GM12878 (cell line): ENCODE results near the gene EMC6. TPM values are rescaled to one million over a fixed set of nuclear protein-coding genes. Genes with fewer than 3 reads are reported as not detected.

Experiments used
- ATAC-seq: fragments of 200-7000 bp; cut with Tn5 transposase; 3 replicates; pipeline ENCODE4 v1.9.1; 2020; ENCODE audit warnings: mild to moderate bottlenecking, moderate library complexity
- BruUV-seq: library from RNA; stranded (reverse); fragments of 400-500 nt; replicated peaks from 2 replicates; lab custom pipeline; 2021; lab: Mats Ljungman, UMichigan
- CTCF ChIA-PET: fragments of 300-600 bp; sonication (Branson Sonifier 250); formaldehyde crosslinking; extraction: SDS; loops from one replicate; lab custom pipeline; 2021; ENCODE audit warnings: inconsistent platforms; lab: Yijun Ruan, JAX
- POLR2A ChIA-PET: fragments of 350-600 bp; formaldehyde crosslinking; extraction: SDS; loops from one replicate; lab custom pipeline; 2021; ENCODE audit warnings: inconsistent platforms; lab: Charles Lee
- RAD21 ChIA-PET: fragments of 300-600 bp; sonication (Branson Sonifier 250); formaldehyde crosslinking; loops from one replicate; lab custom pipeline; 2023; ENCODE audit warnings: antibody characterized with exemption; ENCODE audit not compliant: unreplicated experiment; lab: Charles Lee
- SMC1A ChIA-PET: fragments of 300-600 bp; sonication (Branson Sonifier 250); formaldehyde crosslinking; loops from one replicate; lab custom pipeline; 2023; ENCODE audit not compliant: unreplicated experiment, uncharacterized antibody; lab: Charles Lee
- DNase-seq: peaks from one replicate; pipeline ENCODE4 v3.0.0-alpha.2; 2011; ENCODE audit warnings: low read depth, low spot score
- FAIRE-seq: peaks from 3 replicates; lab custom pipeline; 2011; peaks lifted over from hg19 to GRCh38; lab: Jason Lieb, UNC
- H2AFZ ChIP-seq: 2 replicates; pipeline ENCODE4 v1.6.0; 2011; ENCODE audit warnings: low read depth, low read length, control low read depth; ENCODE audit not compliant: control insufficient read depth
- H3K27ac ChIP-seq: 2 replicates; pipeline ENCODE4 v1.5.1; 2011; ENCODE audit warnings: control low read depth; ENCODE audit not compliant: control insufficient read depth, insufficient read depth
- H3K27me3 ChIP-seq, 2 experiments: replicated peaks in 1 of 2; 2 replicates each; pipeline versions ENCODE4 v1.6.0 to v1.6.1; 2011; ENCODE audit warnings: low read length in 1 of 2; ENCODE audit not compliant: control insufficient read depth in 2 of 2, insufficient read depth in 2 of 2
- H3K36me3 ChIP-seq, 2 experiments: 2 replicates each; pipeline ENCODE4 v1.5.1; 2011; ENCODE audit warnings: low read length in 1 of 2; ENCODE audit not compliant: control insufficient read depth in 2 of 2, insufficient read depth in 2 of 2
- H3K4me1 ChIP-seq: 2 replicates; pipeline ENCODE4 v1.6.1; 2011; ENCODE audit warnings: mild to moderate bottlenecking, low read length, moderate library complexity, mixed read lengths; ENCODE audit not compliant: control insufficient read depth, insufficient read depth
- H3K4me2 ChIP-seq: 2 replicates; pipeline ENCODE4 v1.6.0; 2011; ENCODE audit warnings: control low read depth; ENCODE audit not compliant: control insufficient read depth, insufficient read depth
- H3K4me3 ChIP-seq: fragments of 200-600 bp; sonication (generic); 2 replicates; pipeline ENCODE4 v1.5.1; 2016
- H3K79me2 ChIP-seq: 2 replicates; pipeline ENCODE4 v1.6.0; 2011; ENCODE audit warnings: low read length; ENCODE audit not compliant: control insufficient read depth, insufficient read depth
- H3K9ac ChIP-seq: 2 replicates; pipeline ENCODE4 v1.8.0; 2011; ENCODE audit warnings: low read length, control low read depth, mixed read lengths; ENCODE audit not compliant: control insufficient read depth, insufficient read depth
- H3K9me3 ChIP-seq: replicated peaks from 3 replicates; pipeline ENCODE4 v1.5.1; 2011; ENCODE audit warnings: mild to moderate bottlenecking, low read length; ENCODE audit not compliant: control insufficient read depth, insufficient read depth
- H4K20me1 ChIP-seq: 2 replicates; pipeline ENCODE4 v1.6.0; 2011; ENCODE audit not compliant: control insufficient read depth, insufficient read depth
- ASH2L ChIP-seq: fragments of 300-600, 200-600 bp; sonication (generic); IDR thresholded peaks from 2 replicates; pipeline ENCODE4 v1.6.1; 2017; ENCODE audit warnings: low read depth, mild to moderate bottlenecking, borderline replicate concordance
- CUX1 ChIP-seq: IDR thresholded peaks from 2 replicates; pipeline ENCODE4 v1.6.1; 2012; ENCODE audit warnings: improper control_type of control experiment, low read depth, low read length; ENCODE audit not compliant: insufficient replicate concordance
- FOXK2 ChIP-seq: fragments of 450-650 bp; IDR thresholded peaks from 2 replicates; pipeline ENCODE4 v1.6.1; 2017; ENCODE audit warnings: mild to moderate bottlenecking, moderate library complexity
- POLR2AphosphoS5 ChIP-seq: IDR thresholded peaks from 2 replicates; pipeline ENCODE4 v1.6.1; 2011; ENCODE audit warnings: mild to moderate bottlenecking, low read length, inconsistent platforms
- USF1 ChIP-seq: IDR thresholded peaks from 2 replicates; pipeline ENCODE4 v1.6.1; 2011; ENCODE audit warnings: borderline replicate concordance, low read depth, mild to moderate bottlenecking, moderate library complexity, mixed read lengths, low read length; ENCODE audit not compliant: insufficient read depth; ENCODE audit errors: extremely low read length
- ZNF384 ChIP-seq: IDR thresholded peaks from 2 replicates; pipeline ENCODE4 v1.6.1; 2012; ENCODE audit warnings: low read depth, mild to moderate bottlenecking, low read length, improper control_type of control experiment, borderline replicate concordance
- ZSCAN29 ChIP-seq: fragments of 450-650 bp; IDR thresholded peaks from 2 replicates; pipeline ENCODE4 v1.6.1; 2017; ENCODE audit warnings: mild to moderate bottlenecking, moderate library complexity
- WGBS: methylation state at CpG from one replicate; pipeline ENCODE4 v1.1.6; 2016; ENCODE audit warnings: low lambda C conversion rate; ENCODE audit not compliant: insufficient replicate concordance, insufficient coverage; ENCODE audit errors: missing lambda C conversion rate; 5-methylcytosine and 5-hydroxymethylcytosine counted together
- in situ Hi-C: fragments of 300-500 bp; cut with MboI; formaldehyde crosslinking; loops from 9 replicates; pipeline ENCODE4 v1.14.3; 2018; ENCODE audit warnings: mixed read lengths
- intact Hi-C: fragments of 100-400 bp; cut with micrococcal nuclease; formaldehyde crosslinking; loops from one replicate; pipeline ENCODE4 v1.14.2; 2022; ENCODE audit not compliant: unreplicated experiment
- polyA plus RNA-seq, 11 experiments: library from polyadenylated mRNA; depleted of rRNA in 4 of 11; unstranded in 6 of 11; stranded (reverse) in 5 of 11; fragments of >200 nt; fragmentation: Nextera tagmentation in 4 of 11; fragmentation: Illumina TruSeq in 1 of 11; extraction: Ambion mirVana in 4 of 11; extraction: Trizol in 1 of 11; gene quantifications; 1 replicate in 1 of 11; 2 replicates in 10 of 11; pipeline versions ENCODE4 v1.2.1 to v1.2.3, GENCODE V29; 2011 to 2016; ENCODE audit warnings: inconsistent platforms in 2 of 11, missing spikeins in 2 of 11, low read depth in 1 of 11
- total RNA-seq, 4 experiments: library from RNA; depleted of rRNA in 3 of 4; stranded (reverse); fragments of >200 nt in 3 of 4; fragmentation: Illumina TruSeq in 1 of 4; extraction: Trizol in 1 of 4; gene quantifications; 2 replicates each; pipeline versions ENCODE4 v1.2.1 to v1.2.3, GENCODE V29; 2013 to 2021
- TF ChIP-seq, protein P1 (sequence below): IDR thresholded peaks from 2 replicates; pipeline ENCODE4 v1.6.1; 2012; ENCODE audit warnings: mild to moderate bottlenecking, low read depth, low read length

EMC6 gene
- total and polyA plus RNA-seq, 10 of the 15 experiments (the other 5 are each of a cell fraction or from before 2014, with no cell fraction given): 5.1 to 172 (median 35.9) TPM

DNA sequence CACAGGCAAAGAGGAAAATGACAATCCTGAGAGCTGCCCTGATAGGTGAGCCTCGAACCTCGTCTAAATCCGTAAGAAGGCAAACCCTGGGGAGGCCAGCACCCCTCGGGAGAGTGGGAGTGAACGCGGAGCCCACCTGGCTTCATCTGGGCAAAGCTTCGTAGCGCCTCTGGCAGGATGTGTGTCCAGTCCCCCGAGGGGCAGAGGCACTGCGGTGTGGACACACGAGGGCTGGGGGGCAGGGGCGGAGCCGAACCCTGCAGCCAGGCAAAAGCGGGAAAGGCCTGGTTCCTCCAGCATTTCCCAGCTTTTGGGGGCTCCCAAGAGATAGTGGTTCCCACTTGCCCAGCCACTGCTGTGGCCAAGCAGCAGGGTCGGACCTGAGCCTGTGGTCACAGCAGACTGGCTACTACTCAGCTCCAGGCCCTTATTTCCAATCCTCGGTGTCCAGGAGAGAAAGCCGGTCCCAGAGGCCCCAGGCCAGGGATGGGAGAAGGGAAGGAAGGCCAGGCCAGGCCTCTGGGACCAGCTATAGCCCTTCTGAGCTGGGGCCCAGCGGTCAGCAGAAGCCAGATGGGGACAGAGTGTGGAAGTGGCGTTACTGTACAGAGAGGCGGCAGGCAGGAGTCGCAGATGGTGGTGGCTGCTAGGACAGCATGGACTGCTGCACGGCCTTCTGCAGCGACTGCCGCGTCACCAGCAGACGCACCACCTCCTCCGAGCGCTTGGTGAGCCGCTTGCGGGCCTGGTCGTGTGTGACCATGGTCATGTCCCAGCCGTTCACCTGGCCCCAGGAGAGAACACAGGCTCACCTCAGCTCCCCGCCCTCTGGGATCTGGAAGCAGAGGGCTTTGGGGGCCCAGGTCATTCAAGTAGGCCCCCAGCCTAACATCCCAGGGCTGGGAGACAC is 5.3 kb upstream of the EMC6 start:
- Histone ChIP-seq H3K27me3 (no peaks in the 10 kb centered on the region), H2AFZ (no peak overlapping the region), H3K9ac (no peak overlapping the region), H4K20me1 (no peaks in the 10 kb centered on the region), H3K79me2 (peaks cover 2% of the 10 kb centered on the region; the same call in 1 of the 2 replicates), H3K9me3 (no peaks in the 10 kb centered on the region), H3K36me3 (no peaks in the 10 kb centered on the region), H3K4me2 (no peak overlapping the region), H3K4me3 (no peak overlapping the region), H3K4me1 (peaks cover 5% of the 10 kb centered on the region), H3K27ac (no peak overlapping the region)
- intact Hi-C loops (loop anchor here (10.0 kb wide), 1 partner anchor 109 kb away; the partner anchor contains the start of gene TRPV3), in situ Hi-C loops (no loop called here)
- TF ChIP-seq POLR2AphosphoS5: no peak
- no peak for TF ChIP-seq ASH2L
- TF ChIP-seq, protein P1, sequence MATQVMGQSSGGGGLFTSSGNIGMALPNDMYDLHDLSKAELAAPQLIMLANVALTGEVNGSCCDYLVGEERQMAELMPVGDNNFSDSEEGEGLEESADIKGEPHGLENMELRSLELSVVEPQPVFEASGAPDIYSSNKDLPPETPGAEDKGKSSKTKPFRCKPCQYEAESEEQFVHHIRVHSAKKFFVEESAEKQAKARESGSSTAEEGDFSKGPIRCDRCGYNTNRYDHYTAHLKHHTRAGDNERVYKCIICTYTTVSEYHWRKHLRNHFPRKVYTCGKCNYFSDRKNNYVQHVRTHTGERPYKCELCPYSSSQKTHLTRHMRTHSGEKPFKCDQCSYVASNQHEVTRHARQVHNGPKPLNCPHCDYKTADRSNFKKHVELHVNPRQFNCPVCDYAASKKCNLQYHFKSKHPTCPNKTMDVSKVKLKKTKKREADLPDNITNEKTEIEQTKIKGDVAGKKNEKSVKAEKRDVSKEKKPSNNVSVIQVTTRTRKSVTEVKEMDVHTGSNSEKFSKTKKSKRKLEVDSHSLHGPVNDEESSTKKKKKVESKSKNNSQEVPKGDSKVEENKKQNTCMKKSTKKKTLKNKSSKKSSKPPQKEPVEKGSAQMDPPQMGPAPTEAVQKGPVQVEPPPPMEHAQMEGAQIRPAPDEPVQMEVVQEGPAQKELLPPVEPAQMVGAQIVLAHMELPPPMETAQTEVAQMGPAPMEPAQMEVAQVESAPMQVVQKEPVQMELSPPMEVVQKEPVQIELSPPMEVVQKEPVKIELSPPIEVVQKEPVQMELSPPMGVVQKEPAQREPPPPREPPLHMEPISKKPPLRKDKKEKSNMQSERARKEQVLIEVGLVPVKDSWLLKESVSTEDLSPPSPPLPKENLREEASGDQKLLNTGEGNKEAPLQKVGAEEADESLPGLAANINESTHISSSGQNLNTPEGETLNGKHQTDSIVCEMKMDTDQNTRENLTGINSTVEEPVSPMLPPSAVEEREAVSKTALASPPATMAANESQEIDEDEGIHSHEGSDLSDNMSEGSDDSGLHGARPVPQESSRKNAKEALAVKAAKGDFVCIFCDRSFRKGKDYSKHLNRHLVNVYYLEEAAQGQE: no peak
- TF ChIP-seq CUX1: no peak
- TF ChIP-seq FOXK2: no peak
- no peak for TF ChIP-seq ZSCAN29
- TF ChIP-seq USF1: no peak
- no peak for TF ChIP-seq ZNF384
- CTCF ChIA-PET: interaction anchor here (0.6 kb wide), 1 partner anchor 26 kb away, joined by 3 read pairs; no protein-coding TSS in a partner anchor
- FAIRE-seq: no peak
- 88% methylated on average over 33 of the region's 33 CpGs for WGBS
- SMC1A ChIA-PET: no interaction called here
- no peak for DNase-seq
- no peak for ATAC-seq
- BruUV-seq: no TSS peak
- POLR2A ChIA-PET: interaction anchor here (0.5 to 1.0 kb wide), 2 partner anchors 20 to 27 kb away, joined by 3 to 7 read pairs; partner anchors contain the start of genes CTNS and SHPK
- RAD21 ChIA-PET: no interaction called here
